Hematopoietic multipotent progenitor cell treated with erythropoietin and hydrocortisone succinate and interleukin-3 and kit ligand, for 8 days (in vitro differentiated cells): ENCODE results near the gene CCDC117.

Experiments
- DNase-seq: peaks from one replicate; pipeline ENCODE4 v3.0.0-alpha.2; 2015

Gene CCDC117

DNA sequence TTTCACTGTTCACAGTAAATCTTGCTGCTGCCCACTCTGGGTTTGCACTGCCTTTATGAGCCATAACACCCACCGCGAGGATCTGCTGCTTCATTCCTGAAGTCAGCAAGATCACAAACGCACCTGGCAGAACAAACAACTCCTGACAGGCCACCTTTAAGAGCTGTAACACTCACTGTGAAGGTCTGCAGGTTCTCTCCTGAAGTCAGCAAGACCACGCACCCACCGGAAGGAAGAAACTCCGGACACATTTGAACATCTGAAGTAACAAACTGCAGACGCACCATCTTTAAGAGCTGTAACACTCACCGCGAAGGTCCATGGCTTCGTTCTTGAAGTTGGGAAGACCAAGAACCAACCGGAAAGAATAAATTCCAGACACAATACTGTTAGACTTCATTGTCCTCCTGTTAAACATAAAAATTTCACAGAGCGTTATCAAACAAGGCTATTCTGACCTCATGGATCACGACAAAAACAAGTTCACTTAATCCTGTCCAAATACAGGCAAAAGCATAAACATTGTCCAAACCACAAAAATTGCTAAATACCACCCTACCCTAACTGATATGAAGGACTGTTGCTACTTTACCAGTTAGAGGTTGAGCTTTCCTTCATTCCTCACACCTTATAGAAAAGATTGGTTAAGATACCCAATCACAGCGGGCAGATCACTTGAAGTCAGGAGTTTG lies 3.0 kb upstream of the CCDC117 start:
- no peak for DNase-seq

- DNase-seq = peak; percentile 27
Measured at GRCh38 chr22:28771195-28771791, 1.2 kb upstream of the CCDC117 start.

GRCh38 chr22:28773461-28773867 lies 969 bp downstream of the CCDC117 start:
- no peak for DNase-seq

- DNase-seq = no peak
Measured at GRCh38 chr22:28774378-28774777, 1.9 kb downstream of the CCDC117 start.

- peak; percentile 65 for DNase-seq
Measured at GRCh38 chr22:28779833-28780232, 7.3 kb downstream of the CCDC117 start.

- no peak for DNase-seq
Measured at GRCh38 chr22:28780296-28780695, 7.8 kb downstream of the CCDC117 start.

DNA sequence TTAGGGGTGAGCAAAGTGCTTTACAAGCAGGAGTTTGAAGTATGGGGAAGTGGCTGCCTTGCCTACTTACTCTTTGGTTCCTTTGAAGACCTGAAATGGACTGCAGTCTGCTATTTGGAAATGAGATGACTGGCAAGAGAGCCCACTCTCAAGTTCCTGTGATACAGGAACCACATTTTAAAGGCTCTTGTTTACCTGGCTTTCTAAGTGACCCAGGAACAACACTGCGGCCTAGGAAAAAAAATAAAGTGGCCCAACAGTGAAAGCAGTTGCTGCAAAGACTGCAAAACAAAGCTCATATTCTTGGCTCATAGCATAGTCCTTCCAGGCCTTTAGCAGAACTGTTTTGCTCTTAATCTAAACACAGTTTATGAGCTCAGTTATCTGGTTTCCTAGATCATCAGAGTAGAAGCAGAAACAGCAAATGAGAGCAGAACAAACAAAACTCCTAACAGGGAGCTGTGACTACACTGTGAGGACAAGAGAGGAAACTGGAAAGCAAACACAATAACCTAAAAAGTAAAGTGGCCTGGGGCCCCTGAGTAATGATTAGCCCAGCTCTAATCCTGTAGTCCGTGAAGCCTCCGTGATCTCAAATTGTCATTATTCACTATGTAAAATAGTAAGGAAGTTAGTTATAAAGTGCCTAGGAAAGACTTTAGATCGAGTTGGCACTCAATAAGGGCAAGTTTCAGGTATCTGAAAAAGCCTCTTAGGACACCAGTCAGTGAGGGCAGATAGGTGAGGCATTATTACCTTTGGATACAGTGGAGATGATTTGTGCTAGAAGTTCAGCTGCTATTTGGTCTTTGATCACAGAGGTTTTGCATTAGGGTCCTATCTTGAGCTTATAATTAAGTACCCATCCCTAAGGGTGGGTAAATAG lies 11.5 kb downstream of the CCDC117 start:
- DNase-seq = no peak

DNA sequence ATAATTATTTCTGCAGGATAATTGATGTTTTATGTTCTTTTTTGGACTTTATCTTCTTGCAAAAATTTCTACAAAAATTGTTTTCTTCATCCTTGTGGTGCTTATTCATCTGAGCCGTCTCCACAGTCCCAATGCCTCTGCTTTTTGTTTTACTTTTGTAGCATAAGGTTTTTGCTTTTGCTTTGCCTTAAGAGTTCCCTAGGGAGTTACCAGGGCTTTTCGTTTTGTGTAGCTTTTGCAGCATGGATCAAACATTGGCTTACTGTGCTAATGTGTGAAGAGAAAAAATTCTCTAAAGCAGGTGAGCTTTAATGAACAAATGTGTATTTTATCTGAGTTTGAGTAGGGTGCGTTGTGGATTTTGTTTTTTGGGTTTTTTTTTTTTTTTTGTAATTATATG lies 16.1 kb downstream of the CCDC117 start:
- DNase-seq = no peak

- no peak for DNase-seq
Measured at GRCh38 chr22:28791124-28791523, 18.6 kb downstream of the CCDC117 start.

GRCh38 chr22:28791841-28792490 lies 19.5 kb downstream of the CCDC117 start:
- DNase-seq = no peak

DNA sequence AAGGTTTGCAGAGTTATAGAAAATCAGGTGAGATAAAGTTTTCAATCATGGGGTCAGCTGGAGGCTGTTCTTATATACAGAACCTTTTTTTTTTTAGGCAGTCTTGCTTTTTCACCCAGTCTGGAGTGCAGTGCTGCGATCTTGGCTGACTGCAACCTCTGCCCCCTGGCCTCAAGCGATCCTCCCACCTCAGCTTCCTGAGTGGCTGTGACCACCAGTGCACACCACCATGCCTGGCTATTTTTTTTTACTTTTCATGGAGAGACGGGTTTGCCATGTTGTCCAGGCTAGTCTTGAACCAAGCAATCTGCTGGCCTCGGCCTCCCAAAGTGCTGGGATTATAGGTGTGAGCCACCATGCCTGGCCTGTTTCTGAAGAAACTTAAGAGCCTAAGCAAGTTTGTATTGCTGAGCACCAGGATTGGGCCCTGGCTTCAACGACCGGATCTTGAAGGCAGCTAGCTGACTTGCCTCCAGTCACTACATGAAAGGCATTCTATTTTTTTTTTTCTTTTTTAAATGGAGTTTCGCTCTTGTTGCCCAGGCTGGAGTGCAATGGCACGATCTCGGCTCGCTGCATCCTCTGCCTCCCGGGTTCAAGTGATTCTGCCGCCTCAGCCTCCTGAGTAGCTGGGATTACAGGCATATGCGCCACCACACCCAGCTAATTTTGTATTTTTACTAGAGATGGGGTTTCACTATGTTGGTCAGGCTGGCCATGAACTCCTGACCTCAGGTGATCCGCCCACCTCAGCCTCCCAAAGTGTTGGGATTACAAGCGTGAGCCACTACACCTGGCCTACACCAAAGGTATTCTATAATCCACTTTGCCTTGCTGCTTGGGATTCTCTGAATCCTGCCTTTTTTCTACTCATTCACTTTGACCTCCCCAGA lies 20.2 kb downstream of the CCDC117 start:
- DNase-seq = no peak

- no peak for DNase-seq
Measured at GRCh38 chr22:28793976-28794584, 21.6 kb downstream of the CCDC117 start.

DNA sequence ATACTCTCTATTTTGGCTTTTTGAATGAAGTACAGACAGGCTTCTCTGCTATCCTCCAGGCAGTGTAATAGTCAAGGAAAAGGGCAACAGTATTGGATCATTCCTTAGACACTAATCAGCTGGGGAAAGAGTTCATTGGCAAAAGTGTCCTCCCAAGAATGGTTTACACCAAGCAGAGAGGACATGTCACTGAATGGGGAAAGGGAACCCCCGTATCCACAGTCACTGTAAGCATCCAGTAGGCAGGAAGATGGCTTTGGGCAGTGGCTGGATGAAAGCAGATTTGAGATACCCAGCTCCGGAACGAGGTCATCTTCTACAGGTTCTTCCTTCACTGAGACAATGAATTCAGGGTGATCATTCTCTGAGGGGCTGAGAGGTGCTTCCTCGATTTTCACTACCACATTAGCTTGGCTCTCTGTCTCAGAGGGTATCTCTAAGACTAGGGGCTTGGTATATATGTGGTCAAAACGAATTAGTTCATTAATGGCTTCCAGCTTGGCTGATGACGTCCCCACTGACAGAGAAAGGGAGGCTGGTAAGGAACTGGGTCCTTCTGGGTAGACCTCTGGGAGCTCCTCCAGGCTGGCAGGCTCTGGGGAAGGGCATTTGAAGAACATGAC lies 22.7 kb downstream of the CCDC117 start:
- DNase-seq = no peak

DNA sequence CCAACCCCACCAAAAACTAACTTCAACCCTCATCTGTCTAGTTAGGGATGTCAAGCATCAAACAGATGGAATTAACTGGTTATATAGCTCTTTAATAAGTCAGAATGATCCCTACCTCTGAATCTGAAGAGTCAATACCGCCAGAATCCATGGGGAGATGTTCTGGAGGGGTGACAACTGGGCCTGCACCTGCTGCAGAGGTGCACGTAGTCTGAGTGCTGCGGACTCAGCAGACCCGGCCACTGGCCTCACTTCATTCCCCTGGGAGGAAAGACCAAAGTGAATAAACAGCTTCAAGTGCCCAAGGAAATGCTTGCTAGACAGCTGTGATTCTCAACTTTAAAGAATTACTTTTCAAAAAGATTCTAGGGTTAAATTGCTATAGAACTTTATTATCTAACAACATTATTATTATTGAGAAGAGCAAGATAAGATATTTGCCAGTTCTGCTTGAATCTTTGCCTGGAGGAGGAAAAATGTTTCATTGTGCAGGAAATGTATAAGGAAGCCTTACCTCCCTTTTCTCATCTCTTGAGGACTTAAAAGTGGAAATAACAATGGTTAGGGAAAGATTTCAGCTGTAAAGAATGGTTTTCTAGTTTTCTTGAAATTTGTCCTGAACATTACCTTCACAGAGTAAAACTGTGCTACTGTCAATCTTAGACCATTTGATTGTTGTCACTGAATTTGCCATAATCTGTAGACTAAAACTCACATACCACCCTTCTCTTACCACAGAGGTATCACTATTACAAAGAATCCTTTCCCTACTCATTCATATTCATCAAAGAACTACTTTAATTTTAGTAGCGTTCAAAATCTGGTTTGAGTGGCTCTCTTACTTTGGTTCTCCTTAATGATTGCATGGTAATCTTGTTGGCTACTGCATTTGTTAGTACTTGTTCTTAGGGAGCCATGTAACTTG lies 23.7 kb downstream of the CCDC117 start:
- no peak for DNase-seq

DNA sequence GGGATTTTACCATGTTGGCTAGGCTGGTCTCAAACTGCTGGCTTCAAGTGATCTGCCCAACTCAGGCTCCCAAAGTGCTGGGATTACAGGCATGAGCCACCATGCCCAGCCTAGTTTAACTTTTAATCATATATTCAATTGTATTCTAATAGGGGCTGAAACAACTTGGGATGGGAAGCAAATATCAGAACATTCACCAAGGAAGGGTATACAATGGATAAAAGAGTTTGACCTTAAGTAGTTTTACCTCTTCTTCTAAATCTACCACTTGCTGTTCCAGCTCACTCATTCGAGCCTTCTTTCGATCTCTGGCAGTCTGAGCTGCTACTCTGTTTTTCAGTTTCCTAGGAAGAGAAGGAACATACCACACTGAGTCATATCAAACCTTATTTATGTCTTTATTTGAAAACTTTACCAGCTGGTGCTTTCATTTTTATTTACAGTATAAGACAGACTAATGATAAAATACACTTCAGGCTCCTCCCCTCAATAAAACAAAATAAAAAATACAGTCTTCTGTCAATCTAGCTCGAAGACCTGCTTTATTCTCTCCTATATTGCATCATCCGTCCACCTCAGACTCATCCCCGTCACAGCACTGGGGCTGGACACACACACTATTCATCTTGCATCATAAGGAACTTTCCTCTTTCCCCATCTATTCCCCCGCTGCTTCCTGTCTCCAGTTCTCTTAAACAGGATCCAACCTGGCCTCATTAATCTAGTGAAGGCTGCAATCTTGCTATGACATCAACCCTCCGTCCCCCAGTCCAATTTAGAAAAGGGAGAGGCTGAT lies 26.5 kb downstream of the CCDC117 start:
- peak; percentile 66 for DNase-seq

GRCh38 chr22:28799606-28800307 lies 27.3 kb downstream of the CCDC117 start:
- peak; percentile 39 for DNase-seq

DNA sequence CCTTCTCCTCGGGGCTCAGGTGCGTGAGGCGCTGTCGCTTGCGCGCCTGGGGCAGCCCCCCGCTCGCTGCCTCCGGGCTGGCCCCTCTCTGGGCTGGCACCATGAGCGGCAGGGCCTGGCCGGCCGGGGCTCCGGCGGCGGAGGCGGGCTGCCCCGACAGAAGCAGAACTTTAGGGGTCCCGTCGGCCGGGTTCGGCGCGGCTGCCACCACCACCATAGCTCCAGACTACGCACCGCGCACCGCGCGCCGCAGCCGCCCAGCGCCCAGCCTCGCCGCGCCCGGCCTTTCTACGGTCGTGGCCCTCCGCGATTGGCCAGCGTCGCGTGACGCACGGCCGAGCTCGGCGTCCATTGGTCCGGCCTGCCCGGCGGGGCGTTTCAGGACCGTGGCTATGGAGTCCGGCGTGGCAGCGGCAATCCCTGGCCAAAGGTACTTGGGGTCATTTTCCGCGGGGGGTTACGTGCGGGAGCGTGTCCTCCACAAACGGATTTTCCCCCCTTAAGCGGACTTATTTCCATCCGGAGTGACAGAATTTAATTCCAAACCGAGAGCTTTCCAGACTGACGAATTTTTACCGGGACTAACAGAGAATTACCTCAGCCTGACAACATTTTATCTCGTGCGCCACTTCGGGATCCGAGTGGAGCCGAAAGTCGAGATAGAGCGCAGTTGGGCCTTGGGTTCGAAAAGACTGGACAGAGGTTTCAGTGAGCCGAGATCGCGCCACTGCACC lies 28.0 kb downstream of the CCDC117 start, which contains the start of gene XBP1:
TSS of gene XBP1 (minus strand) at position 262 of the 734 bp plus-strand sequence.
- DNase-seq = peak; percentile 91
